Natural killer cell (primary cell): ENCODE data around the gene ZNF3. TPM values are rescaled to one million over a fixed set of nuclear protein-coding genes. Genes with fewer than 3 reads are reported as not detected.
A peak's percentile ranks its signal among the peaks of the same experiment; 100 is the strongest.

Source experiments
- ATAC-seq, 3 donors: fragments of 150-1000 bp in 2 of 3; fragments of 200-7000 bp in 1 of 3; cut with Tn5 transposase; 1 replicate in 1 of 3; 2 replicates in 2 of 3; pipeline ENCODE4 v1.10.0; 2021; ENCODE audit warnings: mild to moderate bottlenecking in 2 of 3, moderate library complexity in 2 of 3
- DNase-seq, 2 donors: peaks; one replicate each; pipeline versions ENCODE4 v3.0.0 to v3.0.0-alpha.2; 2013 to 2021; ENCODE audit warnings: mixed read lengths in 1 of 2
- H3K27ac ChIP-seq: one replicate; pipeline ENCODE4 v1.5.1; 2013; ENCODE audit warnings: mild to moderate bottlenecking, low read length
- H3K27me3 ChIP-seq: one replicate; pipeline ENCODE4 v1.6.1; 2013; ENCODE audit warnings: low read length; ENCODE audit not compliant: control insufficient read depth, insufficient read depth
- H3K36me3 ChIP-seq: one replicate; pipeline ENCODE4 v1.6.1; 2013; ENCODE audit warnings: low read length; ENCODE audit not compliant: control insufficient read depth, insufficient read depth
- H3K4me1 ChIP-seq: one replicate; pipeline ENCODE4 v1.6.1; 2013; ENCODE audit warnings: low read length; ENCODE audit not compliant: control insufficient read depth, insufficient read depth
- H3K4me3 ChIP-seq: one replicate; pipeline ENCODE4 v1.5.1; 2013; ENCODE audit warnings: low read length
- H3K9me3 ChIP-seq: one replicate; pipeline ENCODE4 v1.6.1; 2013; ENCODE audit warnings: low read length; ENCODE audit not compliant: control insufficient read depth, insufficient read depth
- H3K27ac Mint-ChIP-seq, 2 donors: one replicate each; pipeline ENCODE4 v1.8.0; 2022; ENCODE audit warnings: mild to moderate bottlenecking in 2 of 2, mixed read lengths in 2 of 2, moderate library complexity in 1 of 2
- H3K27me3 Mint-ChIP-seq, 2 donors: one replicate each; pipeline ENCODE4 v1.8.0; 2022; ENCODE audit warnings: low read depth in 2 of 2, mixed read lengths in 2 of 2
- H3K36me3 Mint-ChIP-seq: one replicate; pipeline ENCODE4 v1.8.0; 2022; ENCODE audit warnings: mixed read lengths
- H3K4me1 Mint-ChIP-seq, 2 donors: one replicate each; pipeline ENCODE4 v1.8.0; 2022; ENCODE audit warnings: mixed read lengths in 2 of 2
- H3K4me3 Mint-ChIP-seq: one replicate; pipeline ENCODE4 v1.8.0; 2022; ENCODE audit warnings: mild to moderate bottlenecking, moderate library complexity, mixed read lengths
- H3K9me3 Mint-ChIP-seq, 2 donors: one replicate each; pipeline ENCODE4 v1.8.0; 2022; ENCODE audit warnings: mixed read lengths in 2 of 2
- CTCF ChIP-seq: fragments of 200-600 bp; IDR thresholded peaks from one replicate; pipeline ENCODE4 v1.8.0; 2022; ENCODE audit warnings: antibody characterized with exemption
- WGBS: methylation state at CpG from one replicate; pipeline ENCODE4 v1.1.7; 2013; ENCODE audit warnings: missing lambda C conversion rate; ENCODE audit not compliant: insufficient coverage; 5-methylcytosine and 5-hydroxymethylcytosine counted together
- intact Hi-C: fragments of 100-400 bp; cut with micrococcal nuclease; formaldehyde crosslinking; loops from one replicate; pipeline ENCODE4 v1.14.2; 2022
- total RNA-seq, 4 donors: library from RNA; stranded (reverse); fragments of 120-200 nt in 1 of 4; gene quantifications; one replicate each; pipeline versions ENCODE4 v1.2.3 to v1.2.4, GENCODE V29; 2013 to 2022

The ZNF3 gene
- total RNA-seq, 3 donors from 2014 or later (not counting 1 experiment from before 2014, with no cell fraction given) = 37.8 to 51.6 (median 49.0) TPM

GRCh38 chr7:100124301-100125230 lies 43.0 kb upstream of the ZNF3 start:
- H3K27me3 Mint-ChIP-seq = no peaks in the 10 kb centered on the region
- no peaks in the 10 kb centered on the region for H3K36me3 Mint-ChIP-seq
- no peak for TF ChIP-seq CTCF
- Histone ChIP-seq H3K36me3 (no peaks in the 10 kb centered on the region), H3K4me1 (peaks cover 40% of the 10 kb centered on the region), H3K27me3 (no peaks in the 10 kb centered on the region), H3K4me3 (no peak overlapping the region), H3K9me3 (no peaks in the 10 kb centered on the region), H3K27ac (no peak overlapping the region)
- ATAC-seq (no peak), DNase-seq (no peak)
- H3K4me3 Mint-ChIP-seq = peak overlapping the region; percentile 22
- intact Hi-C loops = no loop called here
- 77% methylated on average over 3 of the region's 4 CpGs for WGBS
- H3K9me3 Mint-ChIP-seq = no peaks in the 10 kb centered on the region
- H3K27ac Mint-ChIP-seq = peak overlapping the region; percentile 8 to 26
- peaks cover 33 to 42% of the 10 kb centered on the region in 2 donors for H3K4me1 Mint-ChIP-seq

GRCh38 chr7:100122568-100122967 lies 41.0 kb upstream of the ZNF3 start:
- DNase-seq (no peak), ATAC-seq (no peak)
- Mint-ChIP-seq H3K4me3 (peak overlapping the region; percentile 17), H3K9me3 (no peaks in the 10 kb centered on the region), H3K27me3 (no peaks in the 10 kb centered on the region), H3K27ac (peak overlapping the region in 1 of 2 donors; percentile 57), H3K4me1 (peaks cover 44 to 50% of the 10 kb centered on the region in 2 donors), H3K36me3 (no peaks in the 10 kb centered on the region)
- Histone ChIP-seq H3K9me3 (no peaks in the 10 kb centered on the region), H3K4me1 (peaks cover 43% of the 10 kb centered on the region), H3K4me3 (no peak overlapping the region), H3K27me3 (no peaks in the 10 kb centered on the region), H3K36me3 (no peaks in the 10 kb centered on the region), H3K27ac (no peak overlapping the region)
- no peak for TF ChIP-seq CTCF
- intact Hi-C loops = no loop called here
- WGBS = 100% methylated on average over 1 of the region's 1 CpG

GRCh38 chr7:100122067-100122466 lies 40.5 kb upstream of the ZNF3 start:
- Histone ChIP-seq H3K4me3 (no peak overlapping the region), H3K27me3 (no peaks in the 10 kb centered on the region), H3K9me3 (no peaks in the 10 kb centered on the region), H3K27ac (no peak overlapping the region), H3K4me1 (peaks cover 43% of the 10 kb centered on the region), H3K36me3 (no peaks in the 10 kb centered on the region)
- no peak for ATAC-seq
- Mint-ChIP-seq H3K36me3 (no peaks in the 10 kb centered on the region), H3K4me3 (no peak overlapping the region), H3K9me3 (no peaks in the 10 kb centered on the region), H3K27ac (no peak overlapping the region), H3K4me1 (peaks cover 44 to 49% of the 10 kb centered on the region in 2 donors), H3K27me3 (no peaks in the 10 kb centered on the region)
- 95% methylated on average over 12 of the region's 13 CpGs for WGBS
- DNase-seq = no peak
- intact Hi-C loops = no loop called here
- no peak for TF ChIP-seq CTCF
